Central memory CD8-positive, alpha-beta T cell (primary cell): ENCODE results near the gene TCP10L.
"Not testable (repeated sequence)": the region's sequence is repeated elsewhere in the genome, so short reads cannot be mapped to it uniquely, and the experiment has no call there.

Experiments used
- ATAC-seq: fragments of 150-1000 bp; cut with Tn5 transposase; replicated peaks from 2 replicates; pipeline ENCODE4 v1.10.0; 2022; ENCODE audit warnings: mild to moderate bottlenecking, moderate FRiP score, moderate number of reproducible peaks; ENCODE audit not compliant: poor library complexity, severe bottlenecking; ENCODE audit errors: extremely low read depth
- DNase-seq, 2 donors: peaks; one replicate each; pipeline ENCODE4 v3.0.0; 2021; ENCODE audit warnings: low spot score in 2 of 2
- H3K27ac Mint-ChIP-seq: one replicate; pipeline ENCODE4 v1.8.0; 2022; ENCODE audit warnings: low read depth, mild to moderate bottlenecking, moderate library complexity, mixed read lengths
- H3K27me3 Mint-ChIP-seq: one replicate; pipeline ENCODE4 v1.8.0; 2022; ENCODE audit warnings: mixed read lengths
- H3K36me3 Mint-ChIP-seq: one replicate; pipeline ENCODE4 v1.8.0; 2022; ENCODE audit warnings: mild to moderate bottlenecking, moderate library complexity, mixed read lengths; ENCODE audit not compliant: insufficient read depth
- H3K4me1 Mint-ChIP-seq: one replicate; pipeline ENCODE4 v1.8.0; 2022; ENCODE audit warnings: mixed read lengths
- H3K4me3 Mint-ChIP-seq: one replicate; pipeline ENCODE4 v1.8.0; 2022; ENCODE audit warnings: mild to moderate bottlenecking, moderate library complexity, mixed read lengths
- H3K9me3 Mint-ChIP-seq: one replicate; pipeline ENCODE4 v1.8.0; 2022; ENCODE audit warnings: mixed read lengths

TCP10L gene, protein sequence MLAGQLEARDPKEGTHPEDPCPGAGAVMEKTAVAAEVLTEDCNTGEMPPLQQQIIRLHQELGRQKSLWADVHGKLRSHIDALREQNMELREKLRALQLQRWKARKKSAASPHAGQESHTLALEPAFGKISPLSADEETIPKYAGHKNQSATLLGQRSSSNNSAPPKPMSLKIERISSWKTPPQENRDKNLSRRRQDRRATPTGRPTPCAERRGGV

DNA sequence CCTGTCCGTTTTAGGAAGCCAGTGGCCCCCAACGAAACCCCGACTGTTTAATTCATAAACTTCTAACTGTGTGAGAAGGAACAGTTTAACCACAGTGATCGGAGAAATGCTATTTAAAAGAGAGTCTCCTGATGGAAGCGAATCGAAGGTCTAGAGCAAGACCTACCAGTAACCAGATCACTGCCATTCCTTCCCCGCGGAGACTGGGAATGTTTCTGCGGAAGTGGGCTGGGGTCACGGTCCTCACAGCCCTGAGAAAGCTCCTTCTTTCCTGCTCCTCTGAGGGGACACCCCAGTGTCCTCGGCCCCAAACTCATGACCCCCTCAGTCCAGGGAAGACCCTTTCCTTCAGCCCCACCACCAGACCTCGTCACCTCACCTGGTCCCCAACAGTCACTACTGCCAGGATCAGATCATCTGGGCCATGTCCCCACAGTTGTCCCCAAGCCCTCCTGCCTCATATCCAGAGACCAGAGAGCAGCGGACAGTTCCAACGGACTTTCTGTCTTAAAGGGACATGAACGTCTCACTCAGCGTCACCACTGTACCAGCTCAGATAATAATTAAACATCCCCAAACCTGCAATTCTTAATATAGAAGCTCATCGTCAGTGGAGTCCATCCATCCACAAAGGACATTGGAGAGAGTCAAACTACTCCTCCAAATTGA lies at the start of gene TCP10L:
TCP10L (minus strand) TSS at position 482 of the 669 bp plus-strand sequence. CDS start 1,219 bp downstream, outside the sequence.
- H3K4me1 Mint-ChIP-seq = no peaks in the 10 kb centered on the region
- no peaks in the 10 kb centered on the region for H3K27me3 Mint-ChIP-seq
- H3K9me3 Mint-ChIP-seq = no peaks in the 10 kb centered on the region
- DNase-seq (no peak), ATAC-seq (no peak)
- H3K27ac Mint-ChIP-seq = no peak within 1 kb of the TSS
- no peaks in the 10 kb centered on the region for H3K36me3 Mint-ChIP-seq
- H3K4me3 Mint-ChIP-seq = no peak within 1 kb of the TSS

GRCh38 chr21:32626621-32627196 lies 41.4 kb upstream of the TCP10L start:
- peaks cover 12% of the 10 kb centered on the region for H3K27me3 Mint-ChIP-seq
- peaks cover 5% of the 10 kb centered on the region for H3K4me1 Mint-ChIP-seq
- no peak overlapping the region for H3K27ac Mint-ChIP-seq
- no peaks in the 10 kb centered on the region for H3K9me3 Mint-ChIP-seq
- no peak overlapping the region for H3K4me3 Mint-ChIP-seq
- no peak for DNase-seq
- peaks cover 16% of the 10 kb centered on the region for H3K36me3 Mint-ChIP-seq
- no peak for ATAC-seq

DNA sequence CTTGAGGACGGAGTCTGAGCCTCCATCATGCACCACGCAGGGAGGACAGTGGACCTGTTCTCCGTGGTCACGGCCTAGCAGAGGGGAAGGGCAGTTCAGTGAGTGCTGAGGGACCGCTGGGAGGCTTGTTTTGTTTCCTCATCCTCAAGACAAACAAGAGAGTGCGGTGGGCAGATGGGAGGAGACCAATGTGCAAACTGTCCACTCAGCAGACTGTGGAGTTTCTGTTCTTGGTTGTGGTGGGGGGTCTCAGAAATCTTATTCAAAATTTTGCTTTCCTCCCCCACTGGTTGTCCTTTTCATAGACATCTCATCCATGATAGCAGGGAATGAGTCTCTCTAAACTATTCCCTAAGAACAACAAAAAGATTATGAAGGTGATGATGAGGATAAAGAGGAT lies 32.9 kb upstream of the TCP10L start:
- not testable (repeated sequence) for H3K4me3 Mint-ChIP-seq, H3K36me3 Mint-ChIP-seq, DNase-seq, H3K4me1 Mint-ChIP-seq, H3K9me3 Mint-ChIP-seq, ATAC-seq, H3K27ac Mint-ChIP-seq
- H3K27me3 Mint-ChIP-seq = peaks cover 24% of the 10 kb centered on the region

DNA sequence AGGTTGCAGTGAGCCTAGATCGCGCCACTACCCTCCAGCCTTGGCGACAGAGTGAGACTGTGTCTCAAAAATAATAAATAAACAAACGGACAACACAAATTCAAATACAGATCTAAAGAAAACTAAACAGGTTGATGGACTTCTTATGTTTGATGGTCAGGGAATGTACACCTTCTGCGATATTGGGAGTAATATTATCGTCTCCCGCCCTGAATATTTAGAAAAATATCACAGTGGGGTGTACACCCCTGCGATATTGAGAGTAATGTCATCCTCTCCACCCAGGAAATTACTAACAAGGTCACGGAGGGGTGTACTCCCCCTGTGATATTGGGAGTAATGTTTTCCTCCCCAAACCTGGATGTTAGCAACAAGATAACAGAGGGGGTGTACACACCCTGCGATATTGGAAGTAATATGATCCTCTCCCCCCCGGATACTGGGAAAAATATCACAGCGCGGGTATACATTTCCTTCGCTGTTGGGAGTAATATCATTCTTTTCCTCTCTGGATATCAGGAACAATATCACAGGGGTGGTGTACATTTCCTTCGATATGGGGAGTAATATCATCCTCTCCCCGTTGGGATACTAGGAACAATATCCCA lies 28.2 kb upstream of the TCP10L start:
- H3K4me1 Mint-ChIP-seq = peaks cover 12% of the 10 kb centered on the region
- H3K36me3 Mint-ChIP-seq = peaks cover 18% of the 10 kb centered on the region
- ATAC-seq (no peak), DNase-seq (no peak)
- no peaks in the 10 kb centered on the region for H3K9me3 Mint-ChIP-seq
- peak overlapping the region; percentile 96 for H3K4me3 Mint-ChIP-seq
- H3K27me3 Mint-ChIP-seq = peaks cover 9% of the 10 kb centered on the region
- H3K27ac Mint-ChIP-seq = peak overlapping the region; percentile 96

- peak overlapping the region; percentile 96 for H3K27ac Mint-ChIP-seq
- peak; percentile 0 for ATAC-seq
- peak overlapping the region; percentile 96 for H3K4me3 Mint-ChIP-seq
- peaks cover 19% of the 10 kb centered on the region for H3K36me3 Mint-ChIP-seq
- peaks cover 12% of the 10 kb centered on the region for H3K4me1 Mint-ChIP-seq
- no peak for DNase-seq
- H3K27me3 Mint-ChIP-seq = peaks cover 4% of the 10 kb centered on the region
- H3K9me3 Mint-ChIP-seq = no peaks in the 10 kb centered on the region
Observed at GRCh38 chr21:32612999-32613337, 27.6 kb upstream of the TCP10L start.

- peak; percentile 80 to 90 for DNase-seq
- Mint-ChIP-seq H3K4me1 (peaks cover 12% of the 10 kb centered on the region), H3K4me3 (peak within 1 kb of the TSS; percentile 96), H3K36me3 (peaks cover 25% of the 10 kb centered on the region), H3K27me3 (no peaks in the 10 kb centered on the region), H3K27ac (peak within 1 kb of the TSS; percentile 96), H3K9me3 (no peaks in the 10 kb centered on the region)
- peak; percentile 95 for ATAC-seq
Observed at GRCh38 chr21:32612075-32612998, 27.0 kb upstream of the TCP10L start, which contains the start of gene CFAP298. TSS of gene CFAP298 (minus strand) at chr21:32612377. CDS start at chr21:32612243, 134 bp downstream.

DNA sequence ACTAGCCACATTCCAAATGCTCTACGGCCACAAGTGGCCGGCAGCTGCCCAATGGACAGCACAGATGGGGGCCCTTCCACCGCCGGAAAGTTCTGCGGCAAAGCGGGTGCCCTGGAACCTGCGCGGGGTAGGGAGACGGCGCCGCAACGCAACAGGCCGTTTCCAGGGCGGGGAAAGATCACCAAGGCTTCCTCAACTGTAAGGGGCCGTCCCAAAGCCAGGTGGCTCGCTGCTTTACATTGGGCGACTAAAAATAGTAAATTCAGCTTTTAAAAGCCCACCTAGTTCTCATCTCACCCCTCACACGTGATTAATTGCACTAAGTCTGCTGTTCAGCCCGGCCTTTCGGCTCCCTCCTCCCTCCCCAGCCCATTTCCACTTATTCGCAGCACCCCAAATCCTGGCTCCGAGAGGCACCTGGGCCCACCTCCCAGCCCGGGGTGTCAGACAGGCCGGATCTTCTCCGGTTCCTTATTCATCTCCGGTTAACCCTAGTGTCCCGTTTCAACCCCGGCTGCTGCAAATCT lies 26.2 kb upstream of the TCP10L start:
- peak overlapping the region; percentile 96 for H3K27ac Mint-ChIP-seq
- DNase-seq (peak in 1 of 2 donors; percentile 18), ATAC-seq (peak; percentile 13)
- H3K4me1 Mint-ChIP-seq = peaks cover 12% of the 10 kb centered on the region
- no peaks in the 10 kb centered on the region for H3K9me3 Mint-ChIP-seq
- peaks cover 33% of the 10 kb centered on the region for H3K36me3 Mint-ChIP-seq
- no peaks in the 10 kb centered on the region for H3K27me3 Mint-ChIP-seq
- H3K4me3 Mint-ChIP-seq = peak overlapping the region; percentile 96

GRCh38 chr21:32610940-32611339 lies 25.6 kb upstream of the TCP10L start:
- not testable (repeated sequence) for DNase-seq, H3K27me3 Mint-ChIP-seq, ATAC-seq, H3K9me3 Mint-ChIP-seq, H3K27ac Mint-ChIP-seq
- Mint-ChIP-seq H3K4me3 (peak overlapping the region; percentile 96), H3K4me1 (peaks cover 15% of the 10 kb centered on the region), H3K36me3 (peaks cover 36% of the 10 kb centered on the region)

GRCh38 chr21:32608851-32609250 lies 23.5 kb upstream of the TCP10L start:
- Mint-ChIP-seq H3K4me3 (no peak overlapping the region), H3K27me3 (no peaks in the 10 kb centered on the region), H3K27ac (no peak overlapping the region), H3K9me3 (no peaks in the 10 kb centered on the region), H3K36me3 (peaks cover 51% of the 10 kb centered on the region), H3K4me1 (peaks cover 27% of the 10 kb centered on the region)
- no peak for ATAC-seq
- DNase-seq = no peak

DNA sequence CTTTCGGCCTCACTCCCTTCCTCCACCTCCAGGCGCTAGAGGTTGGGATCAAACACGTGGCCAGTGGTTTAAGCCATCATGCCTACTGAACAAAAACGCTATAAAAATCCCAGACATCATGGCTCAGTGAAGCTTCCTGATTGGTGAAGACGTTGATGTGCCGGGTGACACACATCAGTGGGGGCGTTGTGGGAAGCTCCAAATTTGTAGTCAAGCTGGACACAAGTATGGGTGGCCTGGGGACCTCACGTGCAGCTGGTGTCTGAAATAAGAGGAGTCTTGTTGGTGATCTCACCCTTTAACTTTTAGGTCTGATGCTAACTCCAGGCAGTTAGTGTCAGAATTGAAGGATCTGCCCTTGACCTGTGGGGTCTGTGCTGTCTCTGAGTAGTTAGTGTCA lies 20.1 kb upstream of the TCP10L start:
- H3K27ac Mint-ChIP-seq = no peak overlapping the region
- H3K4me1 Mint-ChIP-seq = peaks cover 20% of the 10 kb centered on the region
- no peaks in the 10 kb centered on the region for H3K9me3 Mint-ChIP-seq
- H3K36me3 Mint-ChIP-seq = peaks cover 68% of the 10 kb centered on the region
- DNase-seq (no peak), ATAC-seq (no peak)
- H3K4me3 Mint-ChIP-seq = no peak overlapping the region
- H3K27me3 Mint-ChIP-seq = no peaks in the 10 kb centered on the region

- DNase-seq = no peak
- ATAC-seq = no peak
- H3K4me1 Mint-ChIP-seq = peaks cover 15% of the 10 kb centered on the region
- H3K27me3 Mint-ChIP-seq = no peaks in the 10 kb centered on the region
- H3K4me3 Mint-ChIP-seq = no peak overlapping the region
- peaks cover 63% of the 10 kb centered on the region for H3K36me3 Mint-ChIP-seq
- no peaks in the 10 kb centered on the region for H3K9me3 Mint-ChIP-seq
- peak overlapping the region; percentile 32 for H3K27ac Mint-ChIP-seq
Observed at GRCh38 chr21:32604464-32604863, 19.1 kb upstream of the TCP10L start.

DNA sequence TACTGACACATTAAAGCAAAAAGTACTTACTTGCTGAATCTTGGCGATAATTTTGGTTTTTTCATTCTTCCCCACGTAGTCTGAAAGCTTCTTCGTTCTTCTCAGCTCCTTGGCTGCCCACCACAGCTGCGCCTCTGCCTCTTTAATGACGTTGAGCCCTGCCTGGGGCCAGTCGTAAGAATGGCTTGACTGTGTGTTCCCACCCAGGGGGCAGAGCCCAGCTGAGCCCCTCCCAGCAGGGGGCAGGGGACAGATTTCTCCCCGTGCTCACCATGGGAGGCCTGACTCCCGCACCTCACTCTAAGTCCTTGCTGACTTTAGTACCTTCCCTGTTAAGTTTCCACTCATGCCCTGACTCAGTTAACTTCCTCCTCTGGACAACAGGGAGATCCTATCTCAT lies 17.8 kb upstream of the TCP10L start:
- Mint-ChIP-seq H3K27ac (no peak overlapping the region), H3K4me3 (no peak overlapping the region), H3K36me3 (peaks cover 60% of the 10 kb centered on the region), H3K27me3 (no peaks in the 10 kb centered on the region), H3K9me3 (no peaks in the 10 kb centered on the region), H3K4me1 (peaks cover 15% of the 10 kb centered on the region)
- DNase-seq = no peak
- no peak for ATAC-seq
